Endothelial cell of umbilical vein (primary cell): ENCODE measurements around the gene AFG3L2.

Experiments used
- CTCF ChIP-seq, 2 donors: IDR thresholded peaks; 1 replicate in 1 of 2; 2 replicates in 1 of 2; pipeline ENCODE4 v1.5.1; 2011; ENCODE audit warnings: low read length in 2 of 2, mild to moderate bottlenecking in 2 of 2, moderate library complexity in 2 of 2, control low read depth in 1 of 2, inconsistent platforms in 1 of 2, low read depth in 1 of 2; ENCODE audit not compliant: insufficient read depth in 1 of 2; ENCODE audit errors: extremely low read depth in 1 of 2
- EZH2 ChIP-seq: IDR thresholded peaks from 2 replicates; pipeline ENCODE4 v1.6.1; 2012; ENCODE audit warnings: borderline replicate concordance, low read depth, mild to moderate bottlenecking, moderate library complexity, low read length, inconsistent platforms; ENCODE audit not compliant: severe bottlenecking
- JUN ChIP-seq: IDR thresholded peaks from 2 replicates; pipeline ENCODE4 v1.6.1; 2011; ENCODE audit warnings: borderline replicate concordance, low read depth; ENCODE audit not compliant: insufficient read length, insufficient read depth
- MAX ChIP-seq: IDR thresholded peaks from 2 replicates; pipeline ENCODE4 v1.6.1; 2011; ENCODE audit not compliant: insufficient read depth, insufficient read length
- MYC ChIP-seq: IDR thresholded peaks from one replicate; pipeline ENCODE4 v1.6.1; 2011; ENCODE audit warnings: mild to moderate bottlenecking, low read depth, low read length
- POLR2A ChIP-seq: IDR thresholded peaks from 2 replicates; pipeline ENCODE4 v1.6.1; 2012; ENCODE audit warnings: low read depth, mild to moderate bottlenecking, control low read depth, low read length
- POLR2AphosphoS5 ChIP-seq: IDR thresholded peaks from 2 replicates; pipeline ENCODE4 v1.6.1; 2012; ENCODE audit warnings: low read depth, mild to moderate bottlenecking, control low read depth, low read length, moderate library complexity; ENCODE audit not compliant: insufficient read depth

GRCh38 chr18:12410081-12410481, 33.1 kb upstream of the AFG3L2 start:
- no peak for TF ChIP-seq CTCF (IDR thresholded peaks at IDR 0.05; ENCODE audit: extremely low read depth in 1 of 2, insufficient read depth in 1 of 2, low read depth in 1 of 2, low read length in 2 of 2)
- TF ChIP-seq MAX: no peak
- TF ChIP-seq POLR2AphosphoS5: no peak
- no peak for TF ChIP-seq POLR2A
- TF ChIP-seq EZH2: no peak
- TF ChIP-seq MYC: no peak
- TF ChIP-seq JUN: no peak
